Occipital lobe (tissue), 2 donors: ENCODE data around the gene GNAT2. TPM values are rescaled to one million over a fixed set of nuclear protein-coding genes. Genes with fewer than 3 reads are reported as not detected.
A peak's percentile ranks its signal among the peaks of the same experiment; 100 is the strongest.

ENCODE experiments used
- DNase-seq: peaks from one replicate; lab custom pipeline; 2025; lab: John Stamatoyannopoulos, UW
- total RNA-seq: library from RNA; depleted of rRNA; stranded (reverse); fragments of >200 nt; gene quantifications from one replicate; pipeline ENCODE4 v1.2.3, GENCODE V29; 2014

The GNAT2 gene
- total RNA-seq, 1 donor from 2014 or later: not detected

- no peak for DNase-seq
These were observed 9.3 kb upstream of the GNAT2 start for GRCh38 chr1:109628540-109629321.

GRCh38 chr1:109627692-109628399 is 8.4 kb upstream of the GNAT2 start:
- no peak for DNase-seq

GRCh38 chr1:109626682-109627408 is 7.4 kb upstream of the GNAT2 start:
- DNase-seq: no peak

GRCh38 chr1:109625601-109626560 is 6.5 kb upstream of the GNAT2 start:
- DNase-seq: no peak

GRCh38 chr1:109625176-109625575 is 5.8 kb upstream of the GNAT2 start:
- DNase-seq: no peak

GRCh38 chr1:109624201-109625010 is 5.0 kb upstream of the GNAT2 start:
- DNase-seq: no peak

- DNase-seq: no peak
These were observed 4.3 kb upstream of the GNAT2 start for GRCh38 chr1:109623601-109624161.

- DNase-seq: no peak
These were observed 3.5 kb upstream of the GNAT2 start for GRCh38 chr1:109622895-109623294.

- no peak for DNase-seq
These were observed 2.9 kb upstream of the GNAT2 start for GRCh38 chr1:109622137-109622892.

- no peak for DNase-seq
These were observed 2.1 kb upstream of the GNAT2 start for GRCh38 chr1:109621379-109622136.

GRCh38 chr1:109620841-109621286 is 1.4 kb upstream of the GNAT2 start:
- peak; percentile 88 for DNase-seq

- DNase-seq: no peak
These were observed 980 bp upstream of the GNAT2 start for GRCh38 chr1:109620401-109620791.

- DNase-seq: no peak
These were observed 498 bp downstream of the GNAT2 start for GRCh38 chr1:109618661-109619575.

- DNase-seq: no peak
These were observed 2.1 kb downstream of the GNAT2 start for GRCh38 chr1:109617291-109617801.

GRCh38 chr1:109616391-109616790 is 3.0 kb downstream of the GNAT2 start:
- DNase-seq: no peak

- no peak for DNase-seq
These were observed 3.5 kb downstream of the GNAT2 start for GRCh38 chr1:109615879-109616278.
